ENCODE data around the gene LKAAEAR1.

GRCh38 chr20:64130271-64130670 is 46.1 kb upstream of the LKAAEAR1 start:
- TF ChIP-seq CTCF (IDR thresholded peaks at IDR 0.05) (no peak), POLR2A (IDR thresholded peaks at IDR 0.05) (no peak)
